GM18517 (cell line): ENCODE data around the gene ARL15.

Experiments used
- ATAC-seq: cut with Tn5 transposase; IDR thresholded peaks from one replicate; pipeline ENCODE4 v1.9.1; 2021; ENCODE audit warnings: mild to moderate bottlenecking, moderate library complexity; ENCODE audit not compliant: unreplicated experiment

ARL15 gene

GRCh38 chr5:54288568-54289217 lies 21.7 kb downstream of the ARL15 start:
- ATAC-seq: no peak

- ATAC-seq: no peak
These were observed 24.7 kb downstream of the ARL15 start for GRCh38 chr5:54285686-54286085.

- ATAC-seq: no peak
These were observed 25.8 kb downstream of the ARL15 start for GRCh38 chr5:54284586-54284985.

GRCh38 chr5:54282876-54283275 lies 27.5 kb downstream of the ARL15 start:
- ATAC-seq: no peak

GRCh38 chr5:54281960-54282692 lies 28.2 kb downstream of the ARL15 start:
- no peak for ATAC-seq

- no peak for ATAC-seq
These were observed 30.4 kb downstream of the ARL15 start for GRCh38 chr5:54279960-54280359.

GRCh38 chr5:54278979-54279717 lies 31.2 kb downstream of the ARL15 start:
- ATAC-seq: no peak

GRCh38 chr5:54278036-54278830 lies 32.1 kb downstream of the ARL15 start:
- ATAC-seq: no peak

GRCh38 chr5:54276048-54276447 lies 34.3 kb downstream of the ARL15 start:
- ATAC-seq: no peak

- no peak for ATAC-seq
These were observed 35.0 kb downstream of the ARL15 start for GRCh38 chr5:54275361-54275760.

GRCh38 chr5:54274944-54275343 lies 35.4 kb downstream of the ARL15 start:
- ATAC-seq: no peak

- ATAC-seq: no peak
These were observed 36.7 kb downstream of the ARL15 start for GRCh38 chr5:54273715-54274114.

GRCh38 chr5:54272746-54273145 lies 37.6 kb downstream of the ARL15 start:
- no peak for ATAC-seq

- no peak for ATAC-seq
These were observed 40.0 kb downstream of the ARL15 start for GRCh38 chr5:54270326-54270725.

- ATAC-seq: no peak
These were observed 45.8 kb downstream of the ARL15 start for GRCh38 chr5:54264574-54264973.

GRCh38 chr5:54263447-54263846 lies 46.9 kb downstream of the ARL15 start:
- ATAC-seq: no peak

- no peak for ATAC-seq
These were observed 48.8 kb downstream of the ARL15 start for GRCh38 chr5:54261596-54261995.

- no peak for ATAC-seq
These were observed 50.4 kb downstream of the ARL15 start for GRCh38 chr5:54259981-54260380.

- ATAC-seq: no peak
These were observed 51.3 kb downstream of the ARL15 start for GRCh38 chr5:54259090-54259489.

- ATAC-seq: no peak
These were observed 52.8 kb downstream of the ARL15 start for GRCh38 chr5:54257366-54258118.
